Kidney epithelial cell (primary cell): ENCODE results near the gene ELMO1. TPM values are rescaled to one million over a fixed set of nuclear protein-coding genes. Genes with fewer than 3 reads are reported as not detected.

ENCODE experiments used
- DNase-seq: peaks from one replicate; pipeline ENCODE4 v3.0.0-alpha.2; 2010; ENCODE audit warnings: low read depth
- H3K27me3 ChIP-seq: 2 replicates; pipeline ENCODE4 v1.6.0; 2011; ENCODE audit warnings: low read length; ENCODE audit not compliant: control insufficient read depth, insufficient read depth
- H3K36me3 ChIP-seq: 2 replicates; pipeline ENCODE4 v1.5.1; 2011; ENCODE audit warnings: low read length; ENCODE audit not compliant: control insufficient read depth, insufficient read depth
- H3K4me3 ChIP-seq: 2 replicates; pipeline ENCODE4 v1.5.1; 2011; ENCODE audit warnings: low read depth, mild to moderate bottlenecking, control low read depth, low read length
- CTCF ChIP-seq: IDR thresholded peaks from 2 replicates; pipeline ENCODE4 v1.5.1; 2011; ENCODE audit warnings: mild to moderate bottlenecking, moderate library complexity, low read length, control low read depth, inconsistent platforms; ENCODE audit not compliant: insufficient read depth, poor library complexity, severe bottlenecking
- total RNA-seq: library from RNA; depleted of rRNA; stranded (reverse); fragments of >200 nt; gene quantifications from 2 replicates; pipeline ENCODE4 v1.2.3, GENCODE V29; 2015

ELMO1 gene
- total RNA-seq, 1 donor from 2014 or later: 11.4 TPM

- no peak for DNase-seq
- no peak for TF ChIP-seq CTCF
- no peaks in the 10 kb centered on the region for H3K36me3 ChIP-seq
- H3K27me3 ChIP-seq: no peaks in the 10 kb centered on the region
- no peak overlapping the region for H3K4me3 ChIP-seq
Measured at GRCh38 chr7:36925691-36926090, 523.0 kb downstream of the ELMO1 start.

GRCh38 chr7:36925207-36925606 is 523.5 kb downstream of the ELMO1 start:
- no peak for TF ChIP-seq CTCF
- DNase-seq: no peak
- Histone ChIP-seq H3K4me3 (no peak overlapping the region), H3K36me3 (no peaks in the 10 kb centered on the region), H3K27me3 (no peaks in the 10 kb centered on the region)

- no peak for DNase-seq
- TF ChIP-seq CTCF: no peak
- Histone ChIP-seq H3K36me3 (no peaks in the 10 kb centered on the region), H3K4me3 (no peak overlapping the region), H3K27me3 (no peaks in the 10 kb centered on the region)
Measured at GRCh38 chr7:36923943-36924436, 524.7 kb downstream of the ELMO1 start.

- no peak for TF ChIP-seq CTCF
- no peaks in the 10 kb centered on the region for H3K27me3 ChIP-seq
- H3K36me3 ChIP-seq: no peaks in the 10 kb centered on the region
- H3K4me3 ChIP-seq: no peak overlapping the region
- DNase-seq: no peak
Measured at GRCh38 chr7:36923185-36923584, 525.5 kb downstream of the ELMO1 start.

- no peak for TF ChIP-seq CTCF
- DNase-seq: no peak
- Histone ChIP-seq H3K4me3 (no peak overlapping the region), H3K36me3 (no peaks in the 10 kb centered on the region), H3K27me3 (no peaks in the 10 kb centered on the region)
Measured at GRCh38 chr7:36920433-36920832, 528.2 kb downstream of the ELMO1 start.

GRCh38 chr7:36919738-36920137 is 528.9 kb downstream of the ELMO1 start:
- no peak for DNase-seq
- Histone ChIP-seq H3K36me3 (no peaks in the 10 kb centered on the region), H3K27me3 (no peaks in the 10 kb centered on the region)

More at GRCh38 chr7:36919738-36920137, 528.9 kb downstream of the ELMO1 start:
- H3K4me3 ChIP-seq: no peak overlapping the region
- no peak for TF ChIP-seq CTCF
